Esophagus muscularis mucosa (tissue), 4 donors: Measurements from ENCODE around the gene HNRNPA3.

Experiments used
- EP300 ChIP-seq: sonication (generic); formaldehyde crosslinking; IDR thresholded peaks from one replicate; pipeline ENCODE4 v1.6.1; 2017; ENCODE audit warnings: antibody characterized with exemption
- POLR2A ChIP-seq: fragments of 450-650 bp; IDR thresholded peaks from one replicate; pipeline ENCODE4 v1.6.1; 2017; ENCODE audit warnings: antibody characterized with exemption, moderate library complexity, mild to moderate bottlenecking, low read depth
- POLR2AphosphoS5 ChIP-seq, 2 donors: sonication (generic); formaldehyde crosslinking; IDR thresholded peaks; one replicate each; pipeline ENCODE4 v1.6.1; 2017; ENCODE audit warnings: antibody characterized with exemption in 2 of 2
- TF ChIP-seq, protein P1 (sequence below), 3 experiments: fragments of 200-600 bp in 2 of 3; fragments of 450-650 bp in 1 of 3; sonication (generic) in 2 of 3; IDR thresholded peaks; one replicate each; pipeline ENCODE4 v1.5.1; 2017 to 2019; ENCODE audit warnings: antibody characterized with exemption in 3 of 3, mild to moderate bottlenecking in 2 of 3, moderate library complexity in 1 of 3

DNA sequence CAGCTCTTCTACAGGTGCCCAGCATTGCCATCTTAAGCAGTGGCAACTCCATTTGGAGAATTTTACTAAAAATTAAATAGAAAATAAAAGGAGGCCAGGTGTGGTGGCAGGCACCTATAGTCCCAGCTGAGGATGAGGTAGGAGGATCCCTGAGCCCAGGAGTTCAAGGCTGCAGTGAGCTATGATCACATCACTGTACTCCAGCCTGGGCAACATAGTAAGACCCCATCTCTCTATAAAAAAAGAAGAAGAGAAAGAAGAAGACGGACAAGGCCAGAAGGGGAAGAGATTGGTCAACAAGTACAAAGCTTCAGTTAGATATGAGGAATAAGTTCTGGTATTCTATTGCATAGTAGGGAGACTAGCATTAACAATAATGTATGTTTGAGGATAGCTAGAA lies 21.7 kb upstream of the HNRNPA3 start:
- TF ChIP-seq, protein P1, sequence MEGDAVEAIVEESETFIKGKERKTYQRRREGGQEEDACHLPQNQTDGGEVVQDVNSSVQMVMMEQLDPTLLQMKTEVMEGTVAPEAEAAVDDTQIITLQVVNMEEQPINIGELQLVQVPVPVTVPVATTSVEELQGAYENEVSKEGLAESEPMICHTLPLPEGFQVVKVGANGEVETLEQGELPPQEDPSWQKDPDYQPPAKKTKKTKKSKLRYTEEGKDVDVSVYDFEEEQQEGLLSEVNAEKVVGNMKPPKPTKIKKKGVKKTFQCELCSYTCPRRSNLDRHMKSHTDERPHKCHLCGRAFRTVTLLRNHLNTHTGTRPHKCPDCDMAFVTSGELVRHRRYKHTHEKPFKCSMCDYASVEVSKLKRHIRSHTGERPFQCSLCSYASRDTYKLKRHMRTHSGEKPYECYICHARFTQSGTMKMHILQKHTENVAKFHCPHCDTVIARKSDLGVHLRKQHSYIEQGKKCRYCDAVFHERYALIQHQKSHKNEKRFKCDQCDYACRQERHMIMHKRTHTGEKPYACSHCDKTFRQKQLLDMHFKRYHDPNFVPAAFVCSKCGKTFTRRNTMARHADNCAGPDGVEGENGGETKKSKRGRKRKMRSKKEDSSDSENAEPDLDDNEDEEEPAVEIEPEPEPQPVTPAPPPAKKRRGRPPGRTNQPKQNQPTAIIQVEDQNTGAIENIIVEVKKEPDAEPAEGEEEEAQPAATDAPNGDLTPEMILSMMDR (IDR thresholded peaks at IDR 0.05) = no peak
- no peak for TF ChIP-seq POLR2A
- TF ChIP-seq EP300 = no peak
- no peak for TF ChIP-seq POLR2AphosphoS5 (IDR thresholded peaks at IDR 0.05)
